NCI-H1930 (cell line): Measurements from ENCODE around the gene STX18.
"Not testable (repeated sequence)": the region's sequence is repeated elsewhere in the genome, so short reads cannot be mapped to it uniquely, and the experiment has no call there.

ENCODE experiments used
- DNase-seq, 2 experiments: peaks; one replicate each; lab custom pipeline; 2025; lab: John Stamatoyannopoulos, UW

Gene STX18

GRCh38 chr4:4437798-4438470 is 103.9 kb downstream of the STX18 start:
- DNase-seq: no peak

GRCh38 chr4:4436244-4436823 is 105.5 kb downstream of the STX18 start:
- no peak for DNase-seq

- DNase-seq: no peak
Measured at GRCh38 chr4:4433941-4434340, 107.9 kb downstream of the STX18 start.

GRCh38 chr4:4432341-4433125 is 109.3 kb downstream of the STX18 start:
- no peak for DNase-seq

GRCh38 chr4:4430492-4431195 is 111.2 kb downstream of the STX18 start:
- DNase-seq: peak; percentile 4 to 24

- DNase-seq: no peak
Measured at GRCh38 chr4:4428966-4429875, 112.6 kb downstream of the STX18 start.

GRCh38 chr4:4427886-4428285 is 114.0 kb downstream of the STX18 start:
- DNase-seq: no peak

GRCh38 chr4:4427121-4427870 is 114.6 kb downstream of the STX18 start:
- DNase-seq: no peak

- DNase-seq: no peak
Measured at GRCh38 chr4:4426511-4427120, 115.2 kb downstream of the STX18 start.

GRCh38 chr4:4425696-4426095 is 116.2 kb downstream of the STX18 start:
- DNase-seq: no peak

- DNase-seq: no peak
Measured at GRCh38 chr4:4425119-4425690, 116.6 kb downstream of the STX18 start.

- no peak for DNase-seq
Measured at GRCh38 chr4:4424499-4425115, 117.2 kb downstream of the STX18 start.

GRCh38 chr4:4423706-4424498 is 117.9 kb downstream of the STX18 start:
- DNase-seq: no peak

GRCh38 chr4:4422856-4423499 is 118.9 kb downstream of the STX18 start:
- no peak for DNase-seq

GRCh38 chr4:4422117-4422516 is 119.7 kb downstream of the STX18 start:
- not testable (repeated sequence) for DNase-seq

- no peak for DNase-seq
Measured at GRCh38 chr4:4421356-4421755, 120.5 kb downstream of the STX18 start.

- DNase-seq: no peak
Measured at GRCh38 chr4:4420421-4420820, 121.4 kb downstream of the STX18 start.

GRCh38 chr4:4419896-4420295 is 122.0 kb downstream of the STX18 start:
- no peak for DNase-seq
